ENCODE results near the gene BCAS3.

GRCh38 chr17:61323909-61324868 lies 646.5 kb downstream of the BCAS3 start:
- TF ChIP-seq CTCF (IDR thresholded peaks at IDR 0.05): no peak
- TF ChIP-seq EZH2 (IDR thresholded peaks at IDR 0.05; ENCODE audit: borderline replicate concordance, insufficient read depth, low read depth, low read length, poor library complexity, severe bottlenecking): no peak
